ENCODE results near the gene JAM3. TPM values are rescaled to one million over a fixed set of nuclear protein-coding genes. Genes with fewer than 3 reads are reported as not detected.

JAM3 gene
- total RNA-seq, 1 experiment from 2014 or later: 45.4 TPM

GRCh38 chr11:134097166-134097565, 28.3 kb downstream of the JAM3 start:
- POLR2A ChIA-PET: no interaction called here
- intact Hi-C loops (cut with micrococcal nuclease; ENCODE audit: unreplicated experiment): loop anchor here (5.0 kb wide), 1 partner anchor 45 kb away; no protein-coding TSS in a partner anchor

DNA sequence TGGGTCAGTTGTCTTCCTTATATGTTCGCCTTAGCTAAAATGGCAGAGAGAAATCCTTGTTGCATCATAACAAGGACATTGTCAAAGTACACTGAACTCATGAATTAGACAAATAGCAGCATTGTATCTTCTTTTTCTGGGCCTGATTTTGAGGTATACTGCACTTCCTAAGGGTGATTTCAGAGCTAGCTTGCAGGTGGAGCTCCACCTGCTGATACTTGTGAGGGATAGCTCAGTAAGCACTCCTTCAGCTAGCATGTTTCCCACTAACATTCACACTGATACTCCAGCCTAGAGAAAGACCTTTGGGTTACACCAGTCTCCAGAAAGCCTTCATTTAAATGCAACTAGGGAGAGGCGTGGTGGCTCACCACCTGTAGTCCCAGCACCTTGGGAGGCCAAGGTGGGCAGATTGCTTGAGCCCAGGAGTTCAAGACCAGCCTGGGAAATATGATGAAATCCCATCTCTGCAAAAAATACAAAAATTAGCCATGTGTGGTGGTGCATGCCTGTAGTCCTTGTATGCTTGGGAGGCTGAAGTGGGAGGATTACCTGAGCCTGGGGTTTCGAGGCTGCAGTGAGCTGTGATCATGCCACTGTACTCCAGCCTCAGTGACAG, 29.8 kb downstream of the JAM3 start:
- TF ChIP-seq POLR2AphosphoS5 (IDR thresholded peaks at IDR 0.05; ENCODE audit: low read depth, low read length) (no peak), TCF7L2 (IDR thresholded peaks at IDR 0.05; ENCODE audit: low read depth, low read length) (no peak), SIN3A (IDR thresholded peaks at IDR 0.05; ENCODE audit: borderline replicate concordance, insufficient read depth, low read depth, low read length) (no peak)
- TF ChIP-seq, protein P1, sequence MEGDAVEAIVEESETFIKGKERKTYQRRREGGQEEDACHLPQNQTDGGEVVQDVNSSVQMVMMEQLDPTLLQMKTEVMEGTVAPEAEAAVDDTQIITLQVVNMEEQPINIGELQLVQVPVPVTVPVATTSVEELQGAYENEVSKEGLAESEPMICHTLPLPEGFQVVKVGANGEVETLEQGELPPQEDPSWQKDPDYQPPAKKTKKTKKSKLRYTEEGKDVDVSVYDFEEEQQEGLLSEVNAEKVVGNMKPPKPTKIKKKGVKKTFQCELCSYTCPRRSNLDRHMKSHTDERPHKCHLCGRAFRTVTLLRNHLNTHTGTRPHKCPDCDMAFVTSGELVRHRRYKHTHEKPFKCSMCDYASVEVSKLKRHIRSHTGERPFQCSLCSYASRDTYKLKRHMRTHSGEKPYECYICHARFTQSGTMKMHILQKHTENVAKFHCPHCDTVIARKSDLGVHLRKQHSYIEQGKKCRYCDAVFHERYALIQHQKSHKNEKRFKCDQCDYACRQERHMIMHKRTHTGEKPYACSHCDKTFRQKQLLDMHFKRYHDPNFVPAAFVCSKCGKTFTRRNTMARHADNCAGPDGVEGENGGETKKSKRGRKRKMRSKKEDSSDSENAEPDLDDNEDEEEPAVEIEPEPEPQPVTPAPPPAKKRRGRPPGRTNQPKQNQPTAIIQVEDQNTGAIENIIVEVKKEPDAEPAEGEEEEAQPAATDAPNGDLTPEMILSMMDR (IDR thresholded peaks at IDR 0.05): peak; percentile 78
- TF ChIP-seq, protein P2, sequence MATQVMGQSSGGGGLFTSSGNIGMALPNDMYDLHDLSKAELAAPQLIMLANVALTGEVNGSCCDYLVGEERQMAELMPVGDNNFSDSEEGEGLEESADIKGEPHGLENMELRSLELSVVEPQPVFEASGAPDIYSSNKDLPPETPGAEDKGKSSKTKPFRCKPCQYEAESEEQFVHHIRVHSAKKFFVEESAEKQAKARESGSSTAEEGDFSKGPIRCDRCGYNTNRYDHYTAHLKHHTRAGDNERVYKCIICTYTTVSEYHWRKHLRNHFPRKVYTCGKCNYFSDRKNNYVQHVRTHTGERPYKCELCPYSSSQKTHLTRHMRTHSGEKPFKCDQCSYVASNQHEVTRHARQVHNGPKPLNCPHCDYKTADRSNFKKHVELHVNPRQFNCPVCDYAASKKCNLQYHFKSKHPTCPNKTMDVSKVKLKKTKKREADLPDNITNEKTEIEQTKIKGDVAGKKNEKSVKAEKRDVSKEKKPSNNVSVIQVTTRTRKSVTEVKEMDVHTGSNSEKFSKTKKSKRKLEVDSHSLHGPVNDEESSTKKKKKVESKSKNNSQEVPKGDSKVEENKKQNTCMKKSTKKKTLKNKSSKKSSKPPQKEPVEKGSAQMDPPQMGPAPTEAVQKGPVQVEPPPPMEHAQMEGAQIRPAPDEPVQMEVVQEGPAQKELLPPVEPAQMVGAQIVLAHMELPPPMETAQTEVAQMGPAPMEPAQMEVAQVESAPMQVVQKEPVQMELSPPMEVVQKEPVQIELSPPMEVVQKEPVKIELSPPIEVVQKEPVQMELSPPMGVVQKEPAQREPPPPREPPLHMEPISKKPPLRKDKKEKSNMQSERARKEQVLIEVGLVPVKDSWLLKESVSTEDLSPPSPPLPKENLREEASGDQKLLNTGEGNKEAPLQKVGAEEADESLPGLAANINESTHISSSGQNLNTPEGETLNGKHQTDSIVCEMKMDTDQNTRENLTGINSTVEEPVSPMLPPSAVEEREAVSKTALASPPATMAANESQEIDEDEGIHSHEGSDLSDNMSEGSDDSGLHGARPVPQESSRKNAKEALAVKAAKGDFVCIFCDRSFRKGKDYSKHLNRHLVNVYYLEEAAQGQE (IDR thresholded peaks at IDR 0.05; ENCODE audit: insufficient read depth in 1 of 2, low read depth in 2 of 2, low read length in 1 of 2): no peak
- intact Hi-C loops (cut with micrococcal nuclease; ENCODE audit: unreplicated experiment): loop anchor here (5.0 kb wide), 1 partner anchor 46 kb away; no protein-coding TSS in a partner anchor
- BruUV-seq (replicated peaks): no TSS peak
- peak; percentile 96 for ATAC-seq
- H3K36me3 ChIP-seq (ENCODE audit: control insufficient read depth, insufficient read depth, low read length): no peaks in the 10 kb centered on the region
- H3K27me3 ChIP-seq (ENCODE audit: control insufficient read depth, insufficient read depth, low read length): no peaks in the 10 kb centered on the region
- ChIA-PET POLR2A (no interaction called here), CTCF (interaction anchor here (0.5 to 1.6 kb wide), 6 partner anchors 15 to 171 kb away, joined by 3 to 15 read pairs (median 4); no protein-coding TSS in a partner anchor)
- H3K9me3 ChIP-seq (ENCODE audit: control insufficient read depth, insufficient read depth, low read depth, low read length): no peaks in the 10 kb centered on the region
- DNase-seq (ENCODE audit: low read depth, low spot score): peak; percentile 5
- H3K27ac ChIP-seq (ENCODE audit: low read length): no peak overlapping the region
- no peaks in the 10 kb centered on the region for H3K4me1 ChIP-seq (ENCODE audit: control insufficient read depth, insufficient read depth, low read length)
- H3K4me3 ChIP-seq (ENCODE audit: low read depth in 2 of 2, low read length in 2 of 2): no peak overlapping the region
- in situ Hi-C loops (cut with HindIII; ENCODE audit: low pct_unique_long_range_greater_than_20kb, low sequenced_read_pairs): no loop called here

More at GRCh38 chr11:134097166-134097565, 28.3 kb downstream of the JAM3 start:
- no peak for ATAC-seq
- H3K36me3 ChIP-seq (ENCODE audit: control insufficient read depth, insufficient read depth, low read length): no peaks in the 10 kb centered on the region
- H3K4me3 ChIP-seq (ENCODE audit: low read depth in 2 of 2, low read length in 2 of 2): no peak overlapping the region
- no peak overlapping the region for H3K27ac ChIP-seq (ENCODE audit: low read length)
- CTCF ChIA-PET: no interaction called here
- H3K9me3 ChIP-seq (ENCODE audit: control insufficient read depth, insufficient read depth, low read depth, low read length): no peaks in the 10 kb centered on the region
- BruUV-seq (replicated peaks): no TSS peak
- TF ChIP-seq, protein P1 (IDR thresholded peaks at IDR 0.05): no peak
- no peak for TF ChIP-seq SIN3A (IDR thresholded peaks at IDR 0.05; ENCODE audit: borderline replicate concordance, insufficient read depth, low read depth, low read length)
- in situ Hi-C loops (cut with HindIII; ENCODE audit: low pct_unique_long_range_greater_than_20kb, low sequenced_read_pairs): no loop called here
- no peak for DNase-seq (ENCODE audit: low read depth, low spot score)
- no peaks in the 10 kb centered on the region for H3K4me1 ChIP-seq (ENCODE audit: control insufficient read depth, insufficient read depth, low read length)
- H3K27me3 ChIP-seq (ENCODE audit: control insufficient read depth, insufficient read depth, low read length): no peaks in the 10 kb centered on the region
